ENCODE results near the gene CDK10.

DNA sequence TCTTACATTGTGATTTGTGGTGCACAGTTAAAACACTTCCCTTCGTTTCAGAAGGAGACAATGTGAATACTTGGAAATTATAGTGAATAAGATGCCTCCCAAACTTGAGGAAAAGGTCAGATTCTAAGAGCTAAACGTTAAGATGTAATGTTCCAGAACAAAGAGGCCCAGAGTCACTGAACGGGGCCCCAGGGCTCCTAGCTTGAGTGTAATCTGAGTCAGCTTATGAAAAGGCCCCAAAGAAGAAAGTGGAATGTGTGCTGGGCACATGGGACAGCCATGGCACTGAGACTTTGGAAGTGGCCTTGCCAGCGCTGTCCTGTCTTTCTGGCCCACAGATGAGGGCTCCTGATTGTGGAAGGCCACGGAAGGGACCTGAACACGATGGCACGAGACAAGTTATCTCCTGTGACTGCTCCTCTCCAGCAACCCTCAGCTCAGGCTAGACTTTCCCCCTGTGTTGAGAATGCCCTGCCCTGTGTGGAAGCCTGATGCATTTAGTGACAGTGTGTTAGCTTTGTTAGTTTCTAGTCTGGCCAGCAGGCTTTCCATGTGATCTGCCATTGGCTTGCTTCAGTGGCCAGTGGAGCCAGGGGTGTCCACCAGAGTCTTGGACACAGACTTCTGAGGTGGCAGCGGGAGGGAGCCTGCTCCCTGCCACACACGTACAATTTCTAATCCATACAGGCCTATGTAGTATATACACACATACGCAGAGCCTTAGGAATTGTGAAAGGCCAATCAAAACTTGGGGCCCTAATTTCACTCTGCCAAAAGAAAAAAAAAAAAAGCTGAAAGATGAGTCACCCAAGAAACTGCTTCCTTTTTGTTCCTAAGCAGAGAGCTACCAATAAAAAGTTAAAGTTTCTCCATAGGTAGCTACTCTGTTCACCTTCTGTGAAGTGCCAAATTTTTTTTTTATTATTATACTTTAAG, 15.7 kb upstream of the CDK10 start:
- TF ChIP-seq, protein P1, sequence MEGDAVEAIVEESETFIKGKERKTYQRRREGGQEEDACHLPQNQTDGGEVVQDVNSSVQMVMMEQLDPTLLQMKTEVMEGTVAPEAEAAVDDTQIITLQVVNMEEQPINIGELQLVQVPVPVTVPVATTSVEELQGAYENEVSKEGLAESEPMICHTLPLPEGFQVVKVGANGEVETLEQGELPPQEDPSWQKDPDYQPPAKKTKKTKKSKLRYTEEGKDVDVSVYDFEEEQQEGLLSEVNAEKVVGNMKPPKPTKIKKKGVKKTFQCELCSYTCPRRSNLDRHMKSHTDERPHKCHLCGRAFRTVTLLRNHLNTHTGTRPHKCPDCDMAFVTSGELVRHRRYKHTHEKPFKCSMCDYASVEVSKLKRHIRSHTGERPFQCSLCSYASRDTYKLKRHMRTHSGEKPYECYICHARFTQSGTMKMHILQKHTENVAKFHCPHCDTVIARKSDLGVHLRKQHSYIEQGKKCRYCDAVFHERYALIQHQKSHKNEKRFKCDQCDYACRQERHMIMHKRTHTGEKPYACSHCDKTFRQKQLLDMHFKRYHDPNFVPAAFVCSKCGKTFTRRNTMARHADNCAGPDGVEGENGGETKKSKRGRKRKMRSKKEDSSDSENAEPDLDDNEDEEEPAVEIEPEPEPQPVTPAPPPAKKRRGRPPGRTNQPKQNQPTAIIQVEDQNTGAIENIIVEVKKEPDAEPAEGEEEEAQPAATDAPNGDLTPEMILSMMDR (conservative IDR thresholded peaks at IDR 0.05; ENCODE audit: low read length): no peak
- TF ChIP-seq EZH2phosphoT487 (IDR thresholded peaks at IDR 0.05; ENCODE audit: borderline replicate concordance): no peak
